Breast epithelium (tissue), 4 donors: Measurements from ENCODE around the gene STIM2. TPM values are rescaled to one million over a fixed set of nuclear protein-coding genes. Genes with fewer than 3 reads are reported as not detected.

Experiments
- DNase-seq, 2 donors: peaks; one replicate each; pipeline ENCODE4 v3.0.0-alpha.2; 2019; ENCODE audit warnings: low spot score in 2 of 2
- H3K27ac ChIP-seq, 2 donors: fragments of 200-600 bp; sonication (generic) in 1 of 2; one replicate each; pipeline ENCODE4 v1.5.1; 2016 to 2019; ENCODE audit warnings: mild to moderate bottlenecking in 1 of 2
- H3K27me3 ChIP-seq, 2 donors: fragments of 200-600 bp; sonication (generic) in 1 of 2; one replicate each; pipeline versions ENCODE4 v1.5.1 to v1.6.0; 2017 to 2019; ENCODE audit warnings: control low read depth in 1 of 2, mild to moderate bottlenecking in 1 of 2
- H3K36me3 ChIP-seq: fragments of 200-600 bp; one replicate; pipeline ENCODE4 v1.5.1; 2019
- H3K4me1 ChIP-seq, 2 donors: fragments of 200-600 bp; sonication (generic); one replicate each; pipeline ENCODE4 v1.5.1; 2016 to 2019; ENCODE audit warnings: control low read depth in 1 of 2
- H3K4me3 ChIP-seq, 3 donors: fragments of 200-600 bp; sonication (generic); 1 replicate in 2 of 3; 2 replicates in 1 of 3; pipeline ENCODE4 v1.5.1; 2016 to 2019; ENCODE audit warnings: mild to moderate bottlenecking in 3 of 3, moderate library complexity in 2 of 3
- H3K9me3 ChIP-seq, 2 donors: fragments of 200-600 bp; sonication (generic) in 1 of 2; one replicate each; pipeline ENCODE4 v1.5.1; 2016 to 2019; ENCODE audit warnings: control low read depth in 1 of 2
- CTCF ChIP-seq, 3 donors: fragments of 450-650 bp; IDR thresholded peaks; one replicate each; pipeline ENCODE4 v1.5.1; 2016 to 2017; ENCODE audit warnings: antibody characterized with exemption in 3 of 3, mild to moderate bottlenecking in 3 of 3, moderate library complexity in 3 of 3
- POLR2A ChIP-seq: fragments of 450-650 bp; IDR thresholded peaks from one replicate; pipeline ENCODE4 v1.6.1; 2016; ENCODE audit warnings: antibody characterized with exemption, mild to moderate bottlenecking, moderate library complexity
- POLR2AphosphoS5 ChIP-seq, 3 donors: sonication (generic); formaldehyde crosslinking; IDR thresholded peaks; one replicate each; pipeline ENCODE4 v1.6.1; 2017; ENCODE audit warnings: antibody characterized with exemption in 3 of 3
- intact Hi-C: fragments of 100-400 bp; cut with DNase I; formaldehyde crosslinking; loops from one replicate; pipeline ENCODE4 v1.15.1; 2023; ENCODE audit warnings: low total_unique reads
- total RNA-seq, 3 donors: library from RNA; depleted of rRNA; stranded (reverse); fragments of >200 nt; gene quantifications; one replicate each; pipeline ENCODE4 v1.1.0, GENCODE V29; 2016

STIM2 gene
- total RNA-seq, 3 donors from 2014 or later, result 12.0 to 24.7 (median 23.3) TPM

- intact Hi-C loops, result no loop called here
Measured at GRCh38 chr4:27009539-27009938, 148.9 kb downstream of the STIM2 start.

GRCh38 chr4:27010334-27010940 lies 149.8 kb downstream of the STIM2 start:
- TF ChIP-seq POLR2AphosphoS5 (IDR thresholded peaks at IDR 0.05), result no peak
- TF ChIP-seq CTCF (IDR thresholded peaks at IDR 0.05), result peak; percentile 77 to 89 (median 78)
- no peak for TF ChIP-seq POLR2A
- Histone ChIP-seq H3K27me3 (no peaks in the 10 kb centered on the region), H3K4me1 (no peaks in the 10 kb centered on the region), H3K27ac (no peak overlapping the region), H3K4me3 (no peak overlapping the region), H3K36me3 (no peaks in the 10 kb centered on the region), H3K9me3 (no peaks in the 10 kb centered on the region)
- intact Hi-C loops, result no loop called here
- DNase-seq, result peak; percentile 27 to 54

More at GRCh38 chr4:27009539-27009938, 148.9 kb downstream of the STIM2 start:
- Histone ChIP-seq H3K4me3 (no peak overlapping the region), H3K9me3 (no peaks in the 10 kb centered on the region), H3K4me1 (no peaks in the 10 kb centered on the region), H3K27ac (no peak overlapping the region), H3K36me3 (no peaks in the 10 kb centered on the region), H3K27me3 (no peaks in the 10 kb centered on the region)
- DNase-seq, result no peak
- no peak for TF ChIP-seq POLR2A
- no peak for TF ChIP-seq CTCF (IDR thresholded peaks at IDR 0.05)
- TF ChIP-seq POLR2AphosphoS5 (IDR thresholded peaks at IDR 0.05), result no peak

GRCh38 chr4:27011401-27011800 lies 150.8 kb downstream of the STIM2 start:
- Histone ChIP-seq H3K9me3 (no peaks in the 10 kb centered on the region), H3K36me3 (no peaks in the 10 kb centered on the region), H3K27ac (no peak overlapping the region), H3K4me3 (no peak overlapping the region), H3K4me1 (no peaks in the 10 kb centered on the region), H3K27me3 (no peaks in the 10 kb centered on the region)
- intact Hi-C loops, result no loop called here
- no peak for DNase-seq
- TF ChIP-seq CTCF (IDR thresholded peaks at IDR 0.05) (no peak), POLR2A (no peak), POLR2AphosphoS5 (IDR thresholded peaks at IDR 0.05) (no peak)

- H3K4me1 ChIP-seq, result no peaks in the 10 kb centered on the region
- no peak overlapping the region for H3K4me3 ChIP-seq
- no peaks in the 10 kb centered on the region for H3K9me3 ChIP-seq
- no peaks in the 10 kb centered on the region for H3K27me3 ChIP-seq
- no peak overlapping the region for H3K27ac ChIP-seq
- intact Hi-C loops, result no loop called here
- DNase-seq, result no peak
- H3K36me3 ChIP-seq, result no peaks in the 10 kb centered on the region
- no peak for TF ChIP-seq CTCF (IDR thresholded peaks at IDR 0.05)
- no peak for TF ChIP-seq POLR2AphosphoS5 (IDR thresholded peaks at IDR 0.05)
- no peak for TF ChIP-seq POLR2A
Measured at GRCh38 chr4:27013012-27013411, 152.4 kb downstream of the STIM2 start.

GRCh38 chr4:27016551-27016950 lies 155.9 kb downstream of the STIM2 start:
- TF ChIP-seq POLR2AphosphoS5 (IDR thresholded peaks at IDR 0.05) (no peak), CTCF (IDR thresholded peaks at IDR 0.05) (no peak), POLR2A (no peak)
- intact Hi-C loops, result no loop called here
- H3K9me3 ChIP-seq, result no peaks in the 10 kb centered on the region
- H3K4me1 ChIP-seq, result no peaks in the 10 kb centered on the region
- no peak overlapping the region for H3K27ac ChIP-seq
- H3K27me3 ChIP-seq, result no peaks in the 10 kb centered on the region
- no peaks in the 10 kb centered on the region for H3K36me3 ChIP-seq
- DNase-seq, result no peak
- H3K4me3 ChIP-seq, result no peak overlapping the region
